Stimulated activated naive CD8-positive, alpha-beta T cell treated with anti-CD3 and anti-CD28 coated beads, Interleukin-15, amount 100 ng/mL, for 72 hours (primary cell): ENCODE measurements around the gene STPG1.
A peak's percentile ranks its signal among the peaks of the same experiment; 100 is the strongest.
"Not testable (repeated sequence)": the region's sequence is repeated elsewhere in the genome, so short reads cannot be mapped to it uniquely, and the experiment has no call there.

Experiments
- ATAC-seq: fragments of 150-1000 bp; cut with Tn5 transposase; 2 replicates; pipeline ENCODE4 v1.10.0; 2021; ENCODE audit warnings: mild to moderate bottlenecking, moderate library complexity
- DNase-seq, 2 donors: peaks; one replicate each; pipeline ENCODE4 v3.0.0; 2021 to 2022
- H3K27ac Mint-ChIP-seq, 2 donors: one replicate each; pipeline ENCODE4 v1.8.0; 2022; ENCODE audit warnings: mild to moderate bottlenecking in 2 of 2, mixed read lengths in 2 of 2, moderate library complexity in 2 of 2
- H3K27me3 Mint-ChIP-seq: one replicate; pipeline ENCODE4 v1.8.0; 2022; ENCODE audit warnings: mixed read lengths
- H3K4me1 Mint-ChIP-seq: one replicate; pipeline ENCODE4 v1.8.0; 2022; ENCODE audit warnings: mild to moderate bottlenecking, mixed read lengths
- H3K4me3 Mint-ChIP-seq, 2 donors: one replicate each; pipeline ENCODE4 v1.8.0; 2022; ENCODE audit warnings: mild to moderate bottlenecking in 2 of 2, mixed read lengths in 2 of 2, moderate library complexity in 1 of 2
- H3K9me3 Mint-ChIP-seq, 2 donors: one replicate each; pipeline ENCODE4 v1.8.0; 2022; ENCODE audit warnings: mixed read lengths in 2 of 2

STPG1 gene, protein sequence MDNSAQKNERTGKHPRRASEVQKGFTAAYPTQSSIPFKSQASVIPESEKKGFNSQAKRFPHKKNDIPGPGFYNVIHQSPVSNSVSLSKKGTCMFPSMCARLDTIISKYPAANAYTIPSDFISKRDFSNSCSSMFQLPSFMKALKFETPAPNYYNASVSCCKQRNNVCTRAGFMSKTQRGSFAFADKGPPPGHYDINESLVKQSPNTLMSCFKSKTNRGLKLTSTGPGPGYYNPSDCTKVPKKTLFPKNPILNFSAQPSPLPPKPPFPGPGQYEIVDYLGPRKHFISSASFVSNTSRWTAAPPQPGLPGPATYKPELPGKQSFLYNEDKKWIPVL

DNA sequence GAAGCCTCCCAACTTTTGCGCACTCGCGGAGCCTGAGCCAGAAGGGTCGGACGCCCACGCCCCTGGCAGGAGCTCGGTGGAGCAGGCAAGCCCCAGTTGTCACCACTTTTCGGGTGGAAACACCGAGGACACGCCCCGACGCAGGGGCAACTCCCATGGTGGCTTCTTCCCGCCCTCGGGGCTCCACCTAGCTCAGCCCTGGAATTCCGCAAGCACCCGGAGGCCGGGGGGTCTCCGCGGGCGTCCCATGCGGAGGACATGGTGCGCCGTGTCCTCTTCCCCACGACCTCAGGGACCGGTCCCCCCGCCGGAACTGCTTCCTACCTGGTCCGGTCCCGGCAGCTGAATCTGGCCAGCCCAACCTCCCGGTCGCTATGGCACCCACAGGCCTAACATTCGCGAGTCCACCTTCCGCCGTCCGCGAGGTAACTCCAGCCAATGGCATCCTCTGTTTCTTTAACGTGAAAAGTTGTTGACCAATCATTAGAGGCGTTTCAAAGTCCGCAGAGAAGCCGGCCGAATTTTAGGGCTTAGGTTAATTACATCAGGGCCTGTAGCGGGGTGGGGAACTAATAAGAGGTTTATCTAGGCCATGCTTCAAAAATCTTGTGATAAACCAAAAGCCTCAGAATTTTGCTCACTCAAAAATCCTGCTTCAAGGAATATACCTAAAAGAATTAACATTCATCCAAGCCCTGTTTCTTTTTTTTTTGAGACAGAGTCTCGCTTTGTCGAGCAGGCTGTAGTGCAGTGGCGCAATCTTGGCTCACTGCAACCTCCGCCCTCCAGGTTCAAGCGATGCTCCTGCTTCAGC is at the start of gene STPG1:
STPG1 (minus strand) TSS at position 433 of the 814 bp plus-strand sequence. CDS start 12,394 bp downstream, outside the sequence.
- ATAC-seq: peak; percentile 52
- H3K9me3 Mint-ChIP-seq: no peaks in the 10 kb centered on the region
- peak within 1 kb of the TSS; percentile 95 to 98 for H3K4me3 Mint-ChIP-seq
- peaks cover 57% of the 10 kb centered on the region for H3K4me1 Mint-ChIP-seq
- peak within 1 kb of the TSS; percentile 95 to 99 for H3K27ac Mint-ChIP-seq
- DNase-seq: peak; percentile 85 to 90
- no peaks in the 10 kb centered on the region for H3K27me3 Mint-ChIP-seq

DNA sequence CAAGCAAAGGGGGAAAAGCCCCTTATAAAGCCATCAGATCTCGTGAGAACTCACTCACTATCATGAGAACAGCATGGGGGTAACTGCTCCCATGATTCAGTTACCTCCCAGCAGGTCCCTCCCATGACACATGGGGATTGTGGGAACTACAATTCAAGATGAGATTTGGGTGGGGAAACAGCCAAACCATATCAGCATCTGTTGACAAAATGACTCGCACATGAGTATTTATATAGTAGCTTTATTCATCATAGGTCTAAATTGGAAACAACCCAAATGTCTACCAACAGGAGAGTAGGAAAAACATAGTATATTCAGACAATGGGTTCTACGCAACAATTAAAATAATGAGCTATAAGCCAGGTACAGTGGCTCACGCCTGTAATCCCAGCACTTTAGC is 48.5 kb upstream of the STPG1 start:
- not testable (repeated sequence) for ATAC-seq, H3K27ac Mint-ChIP-seq, H3K27me3 Mint-ChIP-seq, DNase-seq, H3K4me3 Mint-ChIP-seq
- Mint-ChIP-seq H3K9me3 (peaks cover 8 to 17% of the 10 kb centered on the region in 2 donors), H3K4me1 (peaks cover 27% of the 10 kb centered on the region)

GRCh38 chr1:24459551-24460266 is 46.1 kb upstream of the STPG1 start:
- ATAC-seq: no peak
- Mint-ChIP-seq H3K9me3 (peaks cover 8 to 17% of the 10 kb centered on the region in 2 donors), H3K4me1 (peaks cover 22% of the 10 kb centered on the region), H3K4me3 (no peak overlapping the region), H3K27me3 (no peaks in the 10 kb centered on the region), H3K27ac (peak overlapping the region in 1 of 2 donors; percentile 29)
- DNase-seq: no peak

DNA sequence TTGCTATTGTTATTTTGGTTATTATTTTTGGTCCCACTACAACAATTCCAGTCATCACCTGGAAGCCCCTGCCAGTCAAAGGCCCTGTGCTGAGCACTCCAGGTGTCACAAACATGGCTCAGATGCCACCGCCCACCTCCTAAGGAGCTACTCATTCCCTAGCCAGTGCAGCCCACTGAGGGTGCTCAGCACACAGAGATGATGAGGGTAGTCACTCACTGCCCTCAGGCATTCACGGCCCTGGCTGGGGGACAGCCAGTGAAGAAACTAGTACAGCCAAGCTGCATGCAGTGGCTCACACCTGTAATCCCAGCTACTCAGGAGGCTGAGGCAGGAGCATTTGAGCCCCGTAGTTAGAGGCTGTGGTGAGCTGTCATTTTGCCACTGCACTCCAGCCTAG is 44.3 kb upstream of the STPG1 start:
- DNase-seq: no peak
- Mint-ChIP-seq H3K9me3 (peaks cover 8 to 17% of the 10 kb centered on the region in 2 donors), H3K27ac (no peak overlapping the region), H3K4me3 (no peak overlapping the region), H3K4me1 (peaks cover 6% of the 10 kb centered on the region), H3K27me3 (no peaks in the 10 kb centered on the region)
- no peak for ATAC-seq

- Mint-ChIP-seq H3K27me3 (no peaks in the 10 kb centered on the region), H3K4me3 (no peak overlapping the region), H3K27ac (no peak overlapping the region), H3K4me1 (peaks cover 5% of the 10 kb centered on the region), H3K9me3 (peaks cover 0 to 3% of the 10 kb centered on the region in 2 donors)
- no peak for ATAC-seq
- DNase-seq: no peak
Observed at GRCh38 chr1:24455272-24455671, 41.7 kb upstream of the STPG1 start.

- H3K27me3 Mint-ChIP-seq: no peaks in the 10 kb centered on the region
- ATAC-seq (no peak), DNase-seq (no peak)
- H3K9me3 Mint-ChIP-seq: no peaks in the 10 kb centered on the region
- H3K27ac Mint-ChIP-seq: no peak overlapping the region
- no peak overlapping the region for H3K4me3 Mint-ChIP-seq
- peaks cover 4% of the 10 kb centered on the region for H3K4me1 Mint-ChIP-seq
Observed at GRCh38 chr1:24454673-24455072, 41.1 kb upstream of the STPG1 start.

- ATAC-seq (no peak), DNase-seq (no peak)
- H3K4me3 Mint-ChIP-seq: no peak overlapping the region
- H3K4me1 Mint-ChIP-seq: no peaks in the 10 kb centered on the region
- H3K9me3 Mint-ChIP-seq: no peaks in the 10 kb centered on the region
- no peaks in the 10 kb centered on the region for H3K27me3 Mint-ChIP-seq
- H3K27ac Mint-ChIP-seq: no peak overlapping the region
Observed at GRCh38 chr1:24452922-24453485, 39.4 kb upstream of the STPG1 start.

DNA sequence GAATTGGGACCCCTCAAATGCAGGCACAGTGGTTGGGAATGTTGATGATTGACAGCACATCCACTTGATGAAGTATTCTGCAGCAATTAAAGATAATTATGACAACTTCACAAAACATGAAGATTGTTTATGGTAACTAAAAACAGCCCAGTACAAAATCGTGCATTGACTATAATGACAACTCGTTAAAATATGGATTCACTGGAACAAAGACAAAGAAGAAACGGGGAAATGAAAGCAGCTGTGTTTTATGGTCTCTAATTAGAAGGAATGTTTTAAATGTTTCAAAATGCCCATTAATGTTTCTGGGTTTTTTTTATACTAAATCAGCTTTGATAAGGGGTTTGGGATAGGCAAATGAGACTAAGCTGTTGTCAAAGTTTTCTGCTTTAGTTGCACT is 38.2 kb upstream of the STPG1 start:
- DNase-seq (no peak), ATAC-seq (no peak)
- no peaks in the 10 kb centered on the region for H3K4me1 Mint-ChIP-seq
- H3K27ac Mint-ChIP-seq: peak overlapping the region in 1 of 2 donors; percentile 83
- no peaks in the 10 kb centered on the region for H3K27me3 Mint-ChIP-seq
- H3K9me3 Mint-ChIP-seq: no peaks in the 10 kb centered on the region
- no peak overlapping the region for H3K4me3 Mint-ChIP-seq

GRCh38 chr1:24450857-24451397 is 37.3 kb upstream of the STPG1 start:
- H3K9me3 Mint-ChIP-seq: no peaks in the 10 kb centered on the region
- peak overlapping the region in 1 of 2 donors; percentile 72 for H3K27ac Mint-ChIP-seq
- ATAC-seq (no peak), DNase-seq (no peak)
- no peaks in the 10 kb centered on the region for H3K4me1 Mint-ChIP-seq
- no peaks in the 10 kb centered on the region for H3K27me3 Mint-ChIP-seq
- H3K4me3 Mint-ChIP-seq: no peak overlapping the region

DNA sequence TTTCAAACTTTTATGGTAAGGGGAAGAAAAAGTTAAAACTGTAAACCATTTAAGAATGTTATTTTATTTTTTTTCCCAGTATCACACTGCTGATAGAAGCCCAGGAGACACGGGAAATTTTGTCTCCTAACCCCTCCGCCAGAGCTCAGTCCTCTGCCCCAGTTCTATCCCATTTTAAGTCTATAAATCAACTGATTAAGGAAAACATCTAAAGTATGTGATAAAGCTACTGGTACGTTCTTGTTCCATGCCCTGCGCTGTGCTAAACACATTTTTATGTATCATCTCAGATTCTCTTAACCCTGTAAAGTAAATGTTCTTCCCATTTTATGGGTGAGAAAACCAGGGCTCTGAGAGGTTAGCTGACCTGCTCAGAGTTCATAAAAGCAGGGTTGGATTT is 36.7 kb upstream of the STPG1 start:
- H3K27me3 Mint-ChIP-seq: no peaks in the 10 kb centered on the region
- ATAC-seq (no peak), DNase-seq (no peak)
- no peaks in the 10 kb centered on the region for H3K4me1 Mint-ChIP-seq
- no peaks in the 10 kb centered on the region for H3K9me3 Mint-ChIP-seq
- H3K27ac Mint-ChIP-seq: no peak overlapping the region
- no peak overlapping the region for H3K4me3 Mint-ChIP-seq

DNA sequence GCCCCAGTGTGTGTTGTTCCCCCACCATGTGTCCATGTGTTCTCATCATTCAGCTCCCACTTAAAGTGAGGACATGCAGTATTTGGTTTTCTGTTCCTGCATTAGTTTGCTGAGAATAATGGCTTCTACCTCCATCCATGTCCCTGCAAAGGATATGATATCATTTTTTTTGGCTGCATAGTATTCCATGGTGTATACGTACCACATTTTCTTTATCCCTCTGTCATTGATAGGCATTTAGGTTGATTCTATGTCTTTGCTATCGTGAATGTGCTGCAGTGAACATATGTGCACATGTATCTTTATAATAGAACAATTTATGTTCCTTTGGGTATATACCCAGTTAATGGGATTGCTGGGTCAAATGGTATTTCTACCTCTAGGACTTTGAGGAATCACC is 32.9 kb upstream of the STPG1 start:
- H3K27ac Mint-ChIP-seq, ATAC-seq, H3K4me1 Mint-ChIP-seq, H3K4me3 Mint-ChIP-seq, H3K9me3 Mint-ChIP-seq, DNase-seq, H3K27me3 Mint-ChIP-seq: not testable (repeated sequence)

- H3K4me3 Mint-ChIP-seq: no peak overlapping the region
- H3K27ac Mint-ChIP-seq: no peak overlapping the region
- peaks cover 6% of the 10 kb centered on the region for H3K4me1 Mint-ChIP-seq
- ATAC-seq (no peak), DNase-seq (no peak)
- no peaks in the 10 kb centered on the region for H3K9me3 Mint-ChIP-seq
- no peaks in the 10 kb centered on the region for H3K27me3 Mint-ChIP-seq
Observed at GRCh38 chr1:24443241-24443656, 29.7 kb upstream of the STPG1 start.

DNA sequence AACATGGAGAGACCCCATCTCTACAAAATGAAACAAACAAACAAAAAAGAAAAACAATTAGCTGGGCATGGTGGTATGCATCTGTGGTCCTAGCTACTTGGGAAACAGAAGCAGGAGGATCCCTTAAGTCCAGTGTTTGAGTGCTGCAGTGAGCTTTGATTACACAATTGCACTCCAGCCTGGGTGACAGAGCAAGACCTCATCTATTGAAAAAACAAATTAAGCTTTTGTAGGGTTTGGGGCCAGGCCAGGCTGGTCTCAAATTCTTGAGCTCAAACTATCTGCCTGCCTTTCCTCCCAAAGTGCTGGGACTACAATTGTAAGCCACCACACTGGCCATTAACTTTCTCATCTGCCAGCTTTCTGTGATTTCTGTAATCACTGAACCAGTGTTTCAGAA is 29.2 kb upstream of the STPG1 start:
- ATAC-seq (no peak), DNase-seq (no peak)
- Mint-ChIP-seq H3K4me1 (peaks cover 11% of the 10 kb centered on the region), H3K9me3 (no peaks in the 10 kb centered on the region), H3K4me3 (no peak overlapping the region), H3K27ac (no peak overlapping the region), H3K27me3 (no peaks in the 10 kb centered on the region)

- ATAC-seq (no peak), DNase-seq (no peak)
- H3K27me3 Mint-ChIP-seq: no peaks in the 10 kb centered on the region
- no peaks in the 10 kb centered on the region for H3K9me3 Mint-ChIP-seq
- H3K4me1 Mint-ChIP-seq: peaks cover 15% of the 10 kb centered on the region
- H3K27ac Mint-ChIP-seq: no peak overlapping the region
- no peak overlapping the region for H3K4me3 Mint-ChIP-seq
Observed at GRCh38 chr1:24441996-24442668, 28.6 kb upstream of the STPG1 start.

DNA sequence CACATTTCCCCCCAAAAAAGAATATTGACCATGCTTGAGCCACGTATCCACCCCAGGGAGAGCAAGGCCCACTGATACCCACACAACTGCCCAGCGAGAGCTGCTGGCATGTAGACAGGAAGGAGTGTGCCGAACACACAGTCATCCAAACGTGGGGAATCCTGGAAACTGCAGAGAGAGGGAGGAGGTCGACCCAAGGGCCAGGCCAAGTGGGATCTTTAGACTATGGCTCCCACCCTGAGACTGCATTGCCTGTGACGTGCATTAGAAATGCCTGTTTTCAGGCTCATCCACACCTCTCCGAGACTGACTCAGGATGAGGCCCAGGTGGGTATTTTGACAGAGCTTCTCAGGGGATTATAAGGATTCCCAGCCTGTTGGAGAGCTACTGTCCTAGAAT is 27.9 kb upstream of the STPG1 start:
- no peak for ATAC-seq
- Mint-ChIP-seq H3K4me3 (no peak overlapping the region), H3K27me3 (no peaks in the 10 kb centered on the region), H3K9me3 (no peaks in the 10 kb centered on the region), H3K4me1 (peaks cover 15% of the 10 kb centered on the region), H3K27ac (no peak overlapping the region)
- no peak for DNase-seq
